HEK293 (cell line): ENCODE results near the gene ZBTB43.
A peak's percentile ranks its signal among the peaks of the same experiment; 100 is the strongest.

Experiments used
- CTCF ChIA-PET: fragments of 350-600 bp; formaldehyde crosslinking; extraction: SDS; loops from one replicate; lab custom pipeline; 2021; ENCODE audit warnings: antibody characterized with exemption; lab: Yijun Ruan, JAX
- POLR2A ChIA-PET: fragments of 300-600 bp; formaldehyde crosslinking; extraction: SDS; loops from one replicate; lab custom pipeline; 2020; ENCODE audit warnings: antibody characterized with exemption, inconsistent platforms; lab: Yijun Ruan, JAX
- H3K27ac ChIP-seq: fragments of 200-500 bp; sonication (Bioruptor generic); 2 replicates; pipeline ENCODE4 v1.5.1; 2014; ENCODE audit warnings: low read depth, low read length, control low read depth, inconsistent platforms; ENCODE audit errors: extremely low read depth
- H3K36me3 ChIP-seq, 2 experiments: fragments of 200-500 bp in 1 of 2; sonication (Bioruptor generic) in 1 of 2; 1 replicate in 1 of 2; 2 replicates in 1 of 2; pipeline ENCODE4 v1.5.1; 2014 to 2017; ENCODE audit warnings: inconsistent platforms in 2 of 2, low read length in 2 of 2; ENCODE audit not compliant: control insufficient read depth in 2 of 2, insufficient read depth in 1 of 2
- H3K4me1 ChIP-seq: fragments of 200-500 bp; sonication (Bioruptor generic); 2 replicates; pipeline ENCODE4 v1.5.1; 2014; ENCODE audit warnings: mild to moderate bottlenecking, low read length, inconsistent platforms; ENCODE audit not compliant: control insufficient read depth, insufficient read depth
- H3K4me3 ChIP-seq: 2 replicates; pipeline ENCODE4 v1.5.1; 2011; ENCODE audit warnings: low read depth, mild to moderate bottlenecking, control low read depth, low read length, moderate library complexity
- H3K9me3 ChIP-seq: fragments of 200-500 bp; sonication (Bioruptor generic); 2 replicates; pipeline ENCODE4 v1.5.1; 2014; ENCODE audit warnings: low read depth, low read length, inconsistent platforms; ENCODE audit not compliant: control insufficient read depth, insufficient read depth
- BCL11A ChIP-seq: fragments of 450-650 bp; formaldehyde crosslinking; IDR thresholded peaks from 2 replicates; pipeline ENCODE4 v1.5.1; 2016; ENCODE audit warnings: low read depth, missing biosample characterization, missing genetic modification characterization
- CTCF ChIP-seq: fragments of 450-650 bp; formaldehyde crosslinking; IDR thresholded peaks from 2 replicates; pipeline ENCODE4 v1.5.1; 2016; ENCODE audit warnings: missing biosample characterization, missing genetic modification characterization
- EGR2 ChIP-seq: fragments of 450-650 bp; formaldehyde crosslinking; IDR thresholded peaks from 2 replicates; pipeline ENCODE4 v1.5.1; 2016; ENCODE audit warnings: low read depth, missing biosample characterization, missing genetic modification characterization
- GLIS1 ChIP-seq: fragments of 450-650 bp; formaldehyde crosslinking; IDR thresholded peaks from 2 replicates; pipeline ENCODE4 v1.5.1; 2016; ENCODE audit warnings: missing biosample characterization, missing genetic modification characterization
- KLF8 ChIP-seq: fragments of 450-650 bp; formaldehyde crosslinking; IDR thresholded peaks from 2 replicates; pipeline ENCODE4 v1.5.1; 2016; ENCODE audit warnings: missing biosample characterization, missing genetic modification characterization
- OVOL3 ChIP-seq: fragments of 450-650 bp; formaldehyde crosslinking; IDR thresholded peaks from 2 replicates; pipeline ENCODE4 v1.5.1; 2016; ENCODE audit warnings: missing biosample characterization, missing genetic modification characterization
- RBAK ChIP-seq: fragments of 450-650 bp; formaldehyde crosslinking; IDR thresholded peaks from 2 replicates; pipeline ENCODE4 v1.5.1; 2016; ENCODE audit warnings: missing biosample characterization, missing genetic modification characterization
- ZBTB10 ChIP-seq: fragments of 450-650 bp; formaldehyde crosslinking; IDR thresholded peaks from 2 replicates; pipeline ENCODE4 v1.5.1; 2016; ENCODE audit warnings: missing biosample characterization, missing genetic modification characterization
- ZBTB20 ChIP-seq: fragments of 450-650 bp; formaldehyde crosslinking; IDR thresholded peaks from 2 replicates; pipeline ENCODE4 v1.5.1; 2016; ENCODE audit warnings: missing biosample characterization, missing genetic modification characterization
- ZBTB44 ChIP-seq: fragments of 450-650 bp; IDR thresholded peaks from 2 replicates; pipeline ENCODE4 v1.5.1; 2018; ENCODE audit warnings: missing biosample characterization, mild to moderate bottlenecking, missing genetic modification characterization
- ZBTB7A ChIP-seq: fragments of 450-650 bp; formaldehyde crosslinking; IDR thresholded peaks from 2 replicates; pipeline ENCODE4 v1.5.1; 2016; ENCODE audit warnings: low read depth, missing biosample characterization, missing genetic modification characterization
- ZFP69B ChIP-seq: fragments of 450-650 bp; formaldehyde crosslinking; IDR thresholded peaks from 2 replicates; pipeline ENCODE4 v1.5.1; 2016; ENCODE audit warnings: missing biosample characterization, missing genetic modification characterization
- ZNF18 ChIP-seq: fragments of 450-650 bp; formaldehyde crosslinking; IDR thresholded peaks from 2 replicates; pipeline ENCODE4 v1.5.1; 2016; ENCODE audit warnings: missing biosample characterization, missing genetic modification characterization
- ZNF2 ChIP-seq: fragments of 450-650 bp; formaldehyde crosslinking; IDR thresholded peaks from 2 replicates; pipeline ENCODE4 v1.5.1; 2016; ENCODE audit warnings: missing biosample characterization, missing genetic modification characterization
- ZNF341 ChIP-seq: fragments of 450-650 bp; formaldehyde crosslinking; IDR thresholded peaks from 2 replicates; pipeline ENCODE4; 2016; ENCODE audit warnings: low read depth, missing biosample characterization, missing genetic modification characterization
- ZNF366 ChIP-seq: fragments of 450-650 bp; formaldehyde crosslinking; conservative IDR thresholded peaks from 2 replicates; pipeline ENCODE4 v1.5.1; 2016; ENCODE audit warnings: missing biosample characterization, missing genetic modification characterization
- ZNF654 ChIP-seq: fragments of 450-650 bp; formaldehyde crosslinking; IDR thresholded peaks from 2 replicates; pipeline ENCODE4 v1.5.1; 2016; ENCODE audit warnings: low read depth, missing biosample characterization, missing genetic modification characterization
- ZNF677 ChIP-seq: fragments of 450-650 bp; IDR thresholded peaks from 2 replicates; pipeline ENCODE4 v1.5.0; 2018; ENCODE audit warnings: missing biosample characterization, mild to moderate bottlenecking, missing genetic modification characterization, moderate library complexity
- ZNF692 ChIP-seq: fragments of 450-650 bp; formaldehyde crosslinking; IDR thresholded peaks from 2 replicates; pipeline ENCODE4 v1.5.1; 2016; ENCODE audit warnings: missing biosample characterization, missing genetic modification characterization
- ZNF76 ChIP-seq: fragments of 450-650 bp; formaldehyde crosslinking; IDR thresholded peaks from 2 replicates; pipeline ENCODE4; 2016; ENCODE audit warnings: low read depth, missing biosample characterization, missing genetic modification characterization, borderline replicate concordance
- ZNF791 ChIP-seq: fragments of 450-650 bp; formaldehyde crosslinking; IDR thresholded peaks from 2 replicates; pipeline ENCODE4 v1.5.1; 2016; ENCODE audit warnings: missing biosample characterization, missing genetic modification characterization
- ZSCAN30 ChIP-seq: fragments of 450-650 bp; IDR thresholded peaks from 2 replicates; pipeline ENCODE4 v1.5.1; 2018; ENCODE audit warnings: missing biosample characterization, mild to moderate bottlenecking, missing genetic modification characterization, moderate library complexity

Gene ZBTB43

GRCh38 chr9:126781186-126782052 is 23.4 kb upstream of the ZBTB43 start (continued):
- TF ChIP-seq CTCF (tag by site-specific recombination) (peak; percentile 72; the same call in 1 of the 2 replicates), ZNF341 (peak; percentile 95), ZBTB7A (no peak), GLIS1 (peak; percentile 66), BCL11A (tag by site-specific recombination) (no peak), ZNF2 (tag by site-specific recombination) (no peak), ZNF654 (tag by site-specific recombination) (peak; percentile 86), ZNF76 (tag by site-specific recombination) (peak; percentile 30; the same call in 1 of the 2 replicates), ZNF791 (no peak)

GRCh38 chr9:126782053-126782388 is 22.8 kb upstream of the ZBTB43 start:
- ChIA-PET CTCF (interaction anchor here (0.7 to 10.5 kb wide), 40 partner anchors 8 to 496 kb away, joined by 3 to 373 read pairs (median 4); partner anchors contain the start of gene ZBTB43), POLR2A (interaction anchor here (1.1 kb wide), 1 partner anchor 76 kb away, joined by 13 read pairs; no protein-coding TSS in a partner anchor)
- no peaks in the 10 kb centered on the region for H3K36me3 ChIP-seq
- no peak overlapping the region for H3K27ac ChIP-seq
- no peaks in the 10 kb centered on the region for H3K9me3 ChIP-seq
- no peak overlapping the region for H3K4me3 ChIP-seq
- H3K4me1 ChIP-seq: no peaks in the 10 kb centered on the region
- no peak for TF ChIP-seq EGR2 (tag by site-specific recombination)
- 0 out of 2 replicates have a peak, but pooled peaks have one; percentile 0 for TF ChIP-seq CTCF (tag by site-specific recombination)
- TF ChIP-seq ZFP69B: no peak
- no peak for TF ChIP-seq ZBTB44 (tag by site-specific recombination)
- TF ChIP-seq RBAK (tag by site-specific recombination): no peak
- no peak for TF ChIP-seq ZSCAN30
- 0 out of 2 replicates have a peak, but pooled peaks have one; percentile 4 for TF ChIP-seq ZBTB10 (tag by site-specific recombination)
- TF ChIP-seq BCL11A (tag by site-specific recombination): no peak
- no peak for TF ChIP-seq ZBTB20 (tag by site-specific recombination)
- TF ChIP-seq OVOL3 (tag by site-specific recombination): no peak
- TF ChIP-seq ZNF18 (tag by site-specific recombination): no peak
- no peak for TF ChIP-seq ZNF677 (tag by site-specific recombination)
- no peak for TF ChIP-seq ZNF692 (tag by site-specific recombination)
- no peak for TF ChIP-seq KLF8 (tag by site-specific recombination)
- TF ChIP-seq ZNF366: no peak
